Ovary (tissue), 3 donors: ENCODE measurements around the gene PLXNB1.

Source experiments
- POLR2A ChIP-seq: fragments of 450-650 bp; IDR thresholded peaks from one replicate; pipeline ENCODE4 v1.6.1; 2017; ENCODE audit warnings: antibody characterized with exemption, mild to moderate bottlenecking, moderate library complexity
- TF ChIP-seq, protein P1 (sequence below), 3 donors: fragments of 450-650 bp in 2 of 3; fragments of 200-600 bp in 1 of 3; IDR thresholded peaks; one replicate each; pipeline versions ENCODE4 v1.5.1 to v1.8.0; 2016 to 2022; ENCODE audit warnings: antibody characterized with exemption in 3 of 3, mild to moderate bottlenecking in 1 of 3
- donor health status: DM: no; HTN: no; CAD: no.

DNA sequence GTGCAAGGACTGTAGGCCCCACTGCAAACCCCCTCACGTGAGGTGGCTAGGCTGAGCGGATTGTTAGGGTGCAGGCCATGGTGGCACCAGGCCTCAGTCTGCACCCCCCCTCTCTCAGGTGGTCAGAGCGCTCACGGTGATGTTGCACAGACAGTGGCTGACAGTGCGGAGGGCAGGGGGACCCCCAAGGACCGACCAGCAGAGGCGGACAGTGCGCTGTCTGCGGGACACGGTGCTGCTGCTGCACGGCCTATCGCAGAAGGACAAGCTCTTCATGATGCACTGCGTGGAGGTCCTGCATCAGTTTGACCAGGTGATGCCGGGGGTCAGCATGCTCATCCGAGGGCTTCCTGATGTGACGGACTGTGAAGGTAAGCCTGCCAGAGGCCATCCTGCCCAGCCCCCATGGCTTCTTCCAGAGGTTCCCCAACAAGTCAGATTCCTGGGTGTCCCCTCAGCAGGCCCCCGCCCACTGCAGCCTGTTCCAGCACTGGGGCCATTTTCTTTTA is 34.9 kb upstream of the PLXNB1 start:
- TF ChIP-seq, protein P1, sequence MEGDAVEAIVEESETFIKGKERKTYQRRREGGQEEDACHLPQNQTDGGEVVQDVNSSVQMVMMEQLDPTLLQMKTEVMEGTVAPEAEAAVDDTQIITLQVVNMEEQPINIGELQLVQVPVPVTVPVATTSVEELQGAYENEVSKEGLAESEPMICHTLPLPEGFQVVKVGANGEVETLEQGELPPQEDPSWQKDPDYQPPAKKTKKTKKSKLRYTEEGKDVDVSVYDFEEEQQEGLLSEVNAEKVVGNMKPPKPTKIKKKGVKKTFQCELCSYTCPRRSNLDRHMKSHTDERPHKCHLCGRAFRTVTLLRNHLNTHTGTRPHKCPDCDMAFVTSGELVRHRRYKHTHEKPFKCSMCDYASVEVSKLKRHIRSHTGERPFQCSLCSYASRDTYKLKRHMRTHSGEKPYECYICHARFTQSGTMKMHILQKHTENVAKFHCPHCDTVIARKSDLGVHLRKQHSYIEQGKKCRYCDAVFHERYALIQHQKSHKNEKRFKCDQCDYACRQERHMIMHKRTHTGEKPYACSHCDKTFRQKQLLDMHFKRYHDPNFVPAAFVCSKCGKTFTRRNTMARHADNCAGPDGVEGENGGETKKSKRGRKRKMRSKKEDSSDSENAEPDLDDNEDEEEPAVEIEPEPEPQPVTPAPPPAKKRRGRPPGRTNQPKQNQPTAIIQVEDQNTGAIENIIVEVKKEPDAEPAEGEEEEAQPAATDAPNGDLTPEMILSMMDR (IDR thresholded peaks at IDR 0.05) = no peak
- TF ChIP-seq POLR2A = no peak
